IMR-90 (cell line): ENCODE results near the gene CABP2. TPM values are rescaled to one million over a fixed set of nuclear protein-coding genes. Genes with fewer than 3 reads are reported as not detected.

ENCODE experiments used
- ATAC-seq: fragments of 200-7000 bp; cut with Tn5 transposase; 2 replicates; pipeline ENCODE4 v1.9.1; 2020; ENCODE audit warnings: low read depth, mild to moderate bottlenecking, moderate library complexity
- BruUV-seq: library from RNA; stranded (reverse); fragments of 400-500 nt; replicated peaks from 2 replicates; lab custom pipeline; 2021; lab: Mats Ljungman, UMichigan
- CTCF ChIA-PET: fragments of 300-600 bp; formaldehyde crosslinking; extraction: SDS; loops from one replicate; lab custom pipeline; 2021; ENCODE audit warnings: antibody characterized with exemption; lab: Yijun Ruan, JAX
- POLR2A ChIA-PET: fragments of 300-600 bp; sonication (Branson Sonifier 250); formaldehyde crosslinking; loops from one replicate; lab custom pipeline; 2022; ENCODE audit warnings: antibody characterized with exemption; ENCODE audit not compliant: unreplicated experiment; lab: Charles Lee
- DNase-seq: peaks from one replicate; pipeline ENCODE4 v3.0.0; 2013
- H2AFZ ChIP-seq: replicated peaks from 2 replicates; pipeline ENCODE3; 2013; ENCODE audit warnings: low read length, mild to moderate bottlenecking; ENCODE audit not compliant: poor library complexity
- H2AK5ac ChIP-seq: 2 replicates; pipeline ENCODE4 v1.6.1; 2013; ENCODE audit warnings: low read depth, low read length, inconsistent platforms
- H2AK9ac ChIP-seq: replicated peaks from 2 replicates; pipeline ENCODE3; 2013; ENCODE audit warnings: mild to moderate bottlenecking, low read depth, low read length, moderate library complexity; ENCODE audit not compliant: poor library complexity
- H2BK120ac ChIP-seq: 2 replicates; pipeline ENCODE4 v1.6.1; 2013; ENCODE audit warnings: low read depth, low read length, inconsistent platforms
- H2BK15ac ChIP-seq: 3 replicates; pipeline ENCODE4 v1.6.1; 2013; ENCODE audit warnings: low read depth, low read length, inconsistent platforms
- H2BK20ac ChIP-seq: 2 replicates; pipeline ENCODE4 v1.6.1; 2013; ENCODE audit warnings: low read depth, mild to moderate bottlenecking, inconsistent platforms, low read length, moderate library complexity
- H2BK5ac ChIP-seq: 2 replicates; pipeline ENCODE4 v1.6.1; 2013; ENCODE audit warnings: mild to moderate bottlenecking, low read depth, low read length, inconsistent platforms; ENCODE audit not compliant: poor library complexity, severe bottlenecking
- H3K14ac ChIP-seq: replicated peaks from 2 replicates; pipeline ENCODE4 v1.6.1; 2013; ENCODE audit warnings: low read depth, low read length, inconsistent platforms
- H3K18ac ChIP-seq: 2 replicates; pipeline ENCODE4 v1.6.1; 2013; ENCODE audit warnings: low read depth, low read length, control low read depth
- H3K23ac ChIP-seq: 2 replicates; pipeline ENCODE4 v1.6.1; 2013; ENCODE audit warnings: low read depth, low read length, inconsistent platforms
- H3K27ac ChIP-seq: 2 replicates; pipeline ENCODE4 v1.5.1; 2013; ENCODE audit warnings: mild to moderate bottlenecking, control low read depth, low read length; ENCODE audit not compliant: insufficient read depth
- H3K27me3 ChIP-seq: 2 replicates; pipeline ENCODE4 v1.6.1; 2013; ENCODE audit warnings: low read length; ENCODE audit not compliant: control insufficient read depth, insufficient read depth
- H3K36me3 ChIP-seq: 2 replicates; pipeline ENCODE4 v1.6.1; 2013; ENCODE audit warnings: low read length, mixed read lengths; ENCODE audit not compliant: control insufficient read depth, insufficient read depth
- H3K4ac ChIP-seq: 2 replicates; pipeline ENCODE4 v1.6.1; 2013; ENCODE audit warnings: low read depth, low read length, inconsistent platforms
- H3K4me1 ChIP-seq: 2 replicates; pipeline ENCODE4 v1.6.1; 2013; ENCODE audit warnings: low read length, mixed read lengths; ENCODE audit not compliant: control insufficient read depth, insufficient read depth
- H3K4me2 ChIP-seq: 2 replicates; pipeline ENCODE4 v1.6.1; 2013; ENCODE audit warnings: low read depth, mild to moderate bottlenecking, control low read depth, low read length, moderate library complexity
- H3K4me3 ChIP-seq: 2 replicates; pipeline ENCODE4 v1.5.1; 2013; ENCODE audit warnings: low read depth, mild to moderate bottlenecking, control low read depth, low read length, moderate library complexity; ENCODE audit not compliant: insufficient read depth
- H3K56ac ChIP-seq: 2 replicates; pipeline ENCODE4 v1.6.1; 2013; ENCODE audit warnings: low read length, inconsistent platforms; ENCODE audit not compliant: insufficient read depth; ENCODE audit errors: extremely low read depth
- H3K79me1 ChIP-seq, 2 experiments: 2 replicates each; pipeline ENCODE4 v1.6.1; 2013; ENCODE audit warnings: low read length in 2 of 2, inconsistent platforms in 1 of 2, low read depth in 1 of 2
- H3K9ac ChIP-seq: 2 replicates; pipeline ENCODE4 v1.6.1; 2013; ENCODE audit warnings: low read depth, low read length, control low read depth
- H3K9me1 ChIP-seq: 2 replicates; pipeline ENCODE4 v1.6.1; 2013; ENCODE audit warnings: low read length, inconsistent platforms; ENCODE audit not compliant: insufficient read depth
- H3K9me3 ChIP-seq: 2 replicates; pipeline ENCODE4 v1.6.1; 2013; ENCODE audit warnings: low read length; ENCODE audit not compliant: control insufficient read depth, insufficient read depth
- H4K20me1 ChIP-seq: 2 replicates; pipeline ENCODE4 v1.6.1; 2013; ENCODE audit warnings: low read length, inconsistent platforms; ENCODE audit not compliant: insufficient read depth
- H4K5ac ChIP-seq: 2 replicates; pipeline ENCODE4 v1.6.1; 2013; ENCODE audit warnings: mild to moderate bottlenecking, low read depth, low read length, control low read depth
- H4K8ac ChIP-seq, 2 experiments: 2 replicates each; pipeline ENCODE4 v1.6.1; 2013; ENCODE audit warnings: low read depth in 2 of 2, low read length in 2 of 2, control low read depth in 1 of 2, inconsistent platforms in 1 of 2
- H4K91ac ChIP-seq: 2 replicates; pipeline ENCODE4 v1.6.1; 2013; ENCODE audit warnings: low read depth, low read length, inconsistent platforms; ENCODE audit not compliant: insufficient read depth
- CEBPB ChIP-seq: IDR thresholded peaks from 2 replicates; pipeline ENCODE4 v1.6.1; 2012; ENCODE audit warnings: low read depth, low read length, improper control_type of control experiment
- CTCF ChIP-seq: conservative IDR thresholded peaks from 2 replicates; pipeline ENCODE4 v1.5.1; 2012; ENCODE audit warnings: mild to moderate bottlenecking, low read depth, low read length, improper control_type of control experiment
- FOS ChIP-seq: fragments of 150-350 bp; IDR thresholded peaks from 2 replicates; pipeline ENCODE4 v1.6.1; 2016; ENCODE audit warnings: low read depth, low read length
- MAZ ChIP-seq: IDR thresholded peaks from 2 replicates; pipeline ENCODE4 v1.6.1; 2012; ENCODE audit warnings: low read depth, mild to moderate bottlenecking, low read length, improper control_type of control experiment, moderate library complexity, borderline replicate concordance
- MXI1 ChIP-seq: IDR thresholded peaks from 2 replicates; pipeline ENCODE4 v1.6.1; 2012; ENCODE audit warnings: low read depth, mild to moderate bottlenecking, low read length, moderate library complexity, borderline replicate concordance
- NFE2L2 ChIP-seq: fragments of 150-350 bp; IDR thresholded peaks from 2 replicates; pipeline ENCODE4 v1.6.1; 2016; ENCODE audit warnings: low read depth, mild to moderate bottlenecking, low read length
- RAD21 ChIP-seq: IDR thresholded peaks from 2 replicates; pipeline ENCODE4 v1.6.1; 2012; ENCODE audit warnings: low read length, improper control_type of control experiment
- RFX5 ChIP-seq: IDR thresholded peaks from 2 replicates; pipeline ENCODE4 v1.8.0; 2012; ENCODE audit warnings: low read depth, mild to moderate bottlenecking, low read length, moderate library complexity
- SMC3 ChIP-seq: fragments of 150-350 bp; IDR thresholded peaks from 2 replicates; pipeline ENCODE4 v1.6.1; 2016; ENCODE audit warnings: low read depth, mild to moderate bottlenecking, antibody characterized with exemption, low read length, moderate library complexity
- USF2 ChIP-seq: fragments of 150-350 bp; IDR thresholded peaks from 2 replicates; pipeline ENCODE4 v1.6.1; 2017; ENCODE audit warnings: mild to moderate bottlenecking, antibody characterized with exemption, low read length, low read depth
- WGBS, 2 experiments: methylation state at CpG; one replicate each; pipeline versions ENCODE4 v1.1.5 to v1.1.7; 2013; ENCODE audit warnings: missing lambda C conversion rate in 2 of 2; ENCODE audit not compliant: insufficient read length in 1 of 2; ENCODE audit errors: extremely low coverage in 2 of 2; 5-methylcytosine and 5-hydroxymethylcytosine counted together
- dilution Hi-C: fragments of 300-500 bp; cut with HindIII; formaldehyde crosslinking; loops from one replicate; pipeline ENCODE4 v1.14.3; 2018; ENCODE audit warnings: low sequenced_read_pairs; ENCODE audit not compliant: unreplicated experiment
- in situ Hi-C: fragments of 300-500 bp; cut with MboI; formaldehyde crosslinking; loops from 3 replicates; pipeline ENCODE4 v1.14.3; 2019; ENCODE audit warnings: low sequenced_read_pairs, inconsistent platforms, mixed read lengths
- intact Hi-C: fragments of 100-400 bp; cut with micrococcal nuclease; formaldehyde crosslinking; loops from 2 replicates; pipeline ENCODE4 v1.10.0; 2022
- polyA plus RNA-seq, 3 experiments: library from polyadenylated mRNA; depleted of rRNA; stranded (reverse); fragments of >200 nt; gene quantifications; 2 replicates each; pipeline ENCODE4 v1.2.3, GENCODE V29; 2012; ENCODE audit warnings: low replicate concordance in 1 of 3
- total RNA-seq: library from RNA; depleted of rRNA; stranded (reverse); fragments of >200 nt; gene quantifications from 2 replicates; pipeline ENCODE4 v1.2.3, GENCODE V29; 2012

CABP2 gene
- total and polyA plus RNA-seq, 2 of the 4 experiments (the other 2 are of a cell fraction) = not detected

- WGBS, 2 experiments = 100% methylated on average over 3 of the region's 6 CpGs; no CpG with 5 or more reads in 1 of the 2 experiments
- BruUV-seq = no TSS peak
- dilution Hi-C loops = no loop called here
- H2BK15ac ChIP-seq = no peak overlapping the region
- no peak overlapping the region for H3K14ac ChIP-seq
- in situ Hi-C loops = no loop called here
- no peak overlapping the region for H3K4me3 ChIP-seq
- no peak overlapping the region for H2BK120ac ChIP-seq
- H4K8ac ChIP-seq = no peak overlapping the region
- H2BK20ac ChIP-seq = no peak overlapping the region
- TF ChIP-seq MAZ = no peak
- no peak for TF ChIP-seq FOS
- no peak for TF ChIP-seq SMC3
- TF ChIP-seq USF2 = no peak
- TF ChIP-seq NFE2L2 = no peak
- no peak for TF ChIP-seq RFX5
- no peak for TF ChIP-seq RAD21
- no peak for TF ChIP-seq MXI1
- no peak for TF ChIP-seq CTCF
- TF ChIP-seq CEBPB = no peak
- H2BK5ac ChIP-seq = no peak overlapping the region
- no peaks in the 10 kb centered on the region for H3K79me1 ChIP-seq
- H3K4ac ChIP-seq = no peak overlapping the region
- no peak overlapping the region for H2AK5ac ChIP-seq
- intact Hi-C loops = no loop called here
- no peak overlapping the region for H3K56ac ChIP-seq
- H2AK9ac ChIP-seq = no peak overlapping the region
- ChIA-PET CTCF (no interaction called here), POLR2A (no interaction called here)
- ATAC-seq = no peak
- H3K9ac ChIP-seq = no peak overlapping the region
- H3K18ac ChIP-seq = no peak overlapping the region
- peaks cover 9% of the 10 kb centered on the region for H3K27me3 ChIP-seq
- H2AFZ ChIP-seq = peak overlapping the region; percentile 14
- no peak for DNase-seq
- no peaks in the 10 kb centered on the region for H3K9me1 ChIP-seq
- no peak overlapping the region for H4K91ac ChIP-seq
- no peak overlapping the region for H3K23ac ChIP-seq
- no peaks in the 10 kb centered on the region for H3K4me1 ChIP-seq
- H3K4me2 ChIP-seq = no peak overlapping the region
- no peak overlapping the region for H3K27ac ChIP-seq
- no peaks in the 10 kb centered on the region for H4K20me1 ChIP-seq
- no peak overlapping the region for H4K5ac ChIP-seq
- no peaks in the 10 kb centered on the region for H3K36me3 ChIP-seq
- H3K9me3 ChIP-seq = peaks cover 10% of the 10 kb centered on the region
Measured at GRCh38 chr11:67538306-67538705, 15.1 kb upstream of the CABP2 start.
